ENCODE results near the gene MAP1LC3B. TPM values are rescaled to one million over a fixed set of nuclear protein-coding genes. Genes with fewer than 3 reads are reported as not detected.
"Not testable (repeated sequence)": the region's sequence is repeated elsewhere in the genome, so short reads cannot be mapped to it uniquely, and the experiment has no call there.

Gene MAP1LC3B
- total and polyA plus RNA-seq, 2 of the 8 experiments (the other 6 are each of a cell fraction or from before 2014, with no cell fraction given), result 29.5 to 48.5 TPM

DNA sequence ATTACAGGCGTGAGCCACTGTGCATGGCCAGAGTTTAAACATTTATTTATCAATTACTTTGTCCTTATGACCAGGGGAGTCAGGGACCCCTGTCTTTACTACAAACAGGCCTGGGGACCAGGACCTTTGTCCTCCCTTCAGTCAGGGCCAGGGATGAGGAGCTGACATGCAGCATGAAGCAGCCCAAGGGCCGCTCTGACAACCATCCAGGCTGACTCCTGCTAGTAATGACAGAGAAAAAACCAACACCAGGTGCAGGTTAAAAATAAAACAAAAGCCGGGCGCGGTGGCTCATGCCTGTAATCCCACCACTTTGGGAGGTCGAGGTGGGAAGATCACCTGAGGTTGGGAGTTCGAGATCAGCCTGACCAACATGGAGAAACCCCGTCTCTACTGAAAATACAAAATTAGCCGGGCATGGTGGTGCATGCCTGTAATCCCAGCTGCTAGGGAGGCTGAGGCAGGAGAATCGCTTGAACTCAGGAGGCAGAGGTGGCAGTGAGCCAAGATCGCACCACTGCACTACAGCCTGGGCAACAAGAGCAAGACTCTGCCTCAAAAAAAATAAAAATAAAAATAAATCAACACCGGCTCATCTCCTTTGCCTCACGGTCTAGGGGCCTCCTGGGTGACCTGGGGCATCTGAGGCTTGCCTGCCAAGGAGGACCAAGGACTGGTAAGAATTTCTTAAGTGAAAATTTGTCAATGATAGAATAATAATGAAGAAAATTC lies 29.1 kb upstream of the MAP1LC3B start:
- H3K79me1 ChIP-seq (ENCODE audit: low read depth, low read length); H3K4me3 ChIP-seq (ENCODE audit: extremely low read depth in 1 of 4, insufficient read depth in 2 of 4, low read depth in 3 of 4, low read length in 4 of 4); H2BK15ac ChIP-seq (ENCODE audit: low read length); H3K14ac ChIP-seq (ENCODE audit: insufficient read length); DNase-seq (ENCODE audit: low read depth in 1 of 2, low spot score in 2 of 2); H3K4me1 ChIP-seq (replicated peaks in 1 of 4; ENCODE audit: control insufficient read depth in 3 of 4, insufficient read depth in 4 of 4, low read length in 3 of 4); H3K23ac ChIP-seq (ENCODE audit: insufficient read length); H3K9me3 ChIP-seq (ENCODE audit: insufficient read depth in 2 of 2, low read depth in 1 of 2, low read length in 1 of 2); H3K27me3 ChIP-seq (replicated peaks in 1 of 4; ENCODE audit: control insufficient read depth in 3 of 4, extremely low read depth in 1 of 4, insufficient read depth in 3 of 4, low read length in 3 of 4); H3K9ac ChIP-seq (replicated peaks in 1 of 4; ENCODE audit: extremely low read depth in 1 of 4, low read depth in 3 of 4, low read length in 3 of 4); H3K4ac ChIP-seq (replicated peaks; ENCODE audit: insufficient read length, low read depth, low read length); H3K23me2 ChIP-seq (ENCODE audit: low read depth, low read length); H2BK5ac ChIP-seq (ENCODE audit: low read depth, low read length); H3K18ac ChIP-seq (ENCODE audit: extremely low read depth, low read length); H2AFZ ChIP-seq (ENCODE audit: low read length); H4K8ac ChIP-seq (ENCODE audit: extremely low read depth, insufficient read depth, low read length); H3K27ac ChIP-seq (ENCODE audit: low read depth, low read length); H4K91ac ChIP-seq (replicated peaks; ENCODE audit: insufficient read length, low read length); H2BK120ac ChIP-seq (replicated peaks; ENCODE audit: low read depth, low read length); H3K56ac ChIP-seq (replicated peaks; ENCODE audit: insufficient read length, low read depth, low read length); FAIRE-seq; H4K5ac ChIP-seq (ENCODE audit: insufficient read length, low read depth, low read length); H2AK5ac ChIP-seq (ENCODE audit: low read depth, low read length); H3K4me2 ChIP-seq (ENCODE audit: insufficient read depth in 1 of 2, low read depth in 2 of 2, low read length in 2 of 2); H2BK20ac ChIP-seq (ENCODE audit: low read length); H2BK12ac ChIP-seq (ENCODE audit: low read depth, low read length): not testable (repeated sequence)
- peaks cover 0 to 15% (median 9%) of the 10 kb centered on the region in 4 experiments; a peak in 5 of 8 replicates for H3K36me3 ChIP-seq (ENCODE audit: control insufficient read depth in 2 of 4, insufficient read depth in 4 of 4, low read length in 3 of 4)
- ChIA-PET CTCF (ENCODE audit: partially characterized antibody) (interaction anchor here (0.8 kb wide), 2 partner anchors 10 to 13 kb away, joined by 3 read pairs; no protein-coding TSS in a partner anchor), POLR2A (ENCODE audit: partially characterized antibody) (interaction anchor here (0.7 kb wide), 1 partner anchor 33 kb away, joined by 3 read pairs; no protein-coding TSS in a partner anchor)
- H3K79me2 ChIP-seq (ENCODE audit: control insufficient read depth in 1 of 2, insufficient read depth in 2 of 2, low read length in 2 of 2), result peaks cover 0 to 11% of the 10 kb centered on the region in 2 experiments; a peak in 1 of 4 replicates
- 87% methylated on average over 13 of the region's 13 CpGs; no CpG with 5 or more reads in 1 of the 2 experiments for WGBS, 2 experiments (ENCODE audit: extremely low coverage in 1 of 2, insufficient coverage in 1 of 2, insufficient read length in 1 of 2, insufficient replicate concordance in 2 of 2, low coverage in 1 of 2, low lambda C conversion rate in 2 of 2, missing lambda C conversion rate in 1 of 2)
- H4K20me1 ChIP-seq (replicated peaks in 1 of 2; ENCODE audit: control insufficient read depth in 1 of 2, insufficient read depth in 2 of 2, low read length in 2 of 2), result peaks cover 5 to 18% of the 10 kb centered on the region in 2 experiments
